Ramos (cell line): Measurements from ENCODE around the gene PRRG4.
"Not testable (repeated sequence)": the region's sequence is repeated elsewhere in the genome, so short reads cannot be mapped to it uniquely, and the experiment has no call there.

ENCODE experiments used
- in situ Hi-C: fragments of 300-500 bp; cut with MboI; formaldehyde crosslinking; loops from one replicate; pipeline ENCODE4 v1.14.3; 2022; ENCODE audit warnings: low sequenced_read_pairs; ENCODE audit not compliant: unreplicated experiment

The PRRG4 gene

DNA sequence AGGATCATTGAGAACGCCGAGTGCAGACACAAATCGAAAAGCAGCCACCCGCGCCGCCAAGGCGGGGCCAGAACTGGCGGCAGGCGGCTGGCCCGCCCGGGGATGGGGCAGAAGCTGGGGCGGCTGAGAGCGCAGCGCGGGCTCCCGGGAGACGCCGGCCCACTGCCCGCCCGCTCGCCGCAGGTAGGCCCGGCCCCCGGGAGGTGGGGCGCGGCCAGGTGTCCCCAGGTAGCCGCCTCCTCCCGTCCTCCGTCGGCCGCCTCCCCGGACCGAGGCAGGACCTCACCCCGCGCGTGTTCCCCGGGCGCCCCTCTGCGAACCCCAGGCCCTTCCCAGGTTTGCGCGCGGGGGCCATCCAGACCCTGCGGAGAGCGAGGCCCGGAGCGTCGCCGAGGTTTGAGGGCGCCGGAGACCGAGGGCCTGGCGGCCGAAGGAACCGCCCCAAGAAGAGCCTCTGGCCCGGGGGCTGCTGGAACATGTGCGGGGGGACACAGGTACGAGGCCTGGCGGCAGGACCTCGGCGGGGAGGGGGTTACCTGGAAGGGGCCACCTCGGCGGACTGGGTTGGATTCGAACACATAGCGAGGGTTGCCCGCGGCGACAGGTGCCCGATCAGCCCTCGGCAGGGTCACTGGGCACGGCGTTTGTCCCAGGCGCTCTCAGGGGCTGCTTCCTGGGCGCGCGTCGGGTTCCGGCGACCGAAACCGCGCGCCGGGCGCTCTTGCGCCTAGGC lies at the start of gene PRRG4:
Gene PRRG4, plus strand, starts transcription at position 248 of the 733 bp plus-strand sequence. CDS start 603 bp downstream, outside the sequence.
- in situ Hi-C loops = no loop called here

DNA sequence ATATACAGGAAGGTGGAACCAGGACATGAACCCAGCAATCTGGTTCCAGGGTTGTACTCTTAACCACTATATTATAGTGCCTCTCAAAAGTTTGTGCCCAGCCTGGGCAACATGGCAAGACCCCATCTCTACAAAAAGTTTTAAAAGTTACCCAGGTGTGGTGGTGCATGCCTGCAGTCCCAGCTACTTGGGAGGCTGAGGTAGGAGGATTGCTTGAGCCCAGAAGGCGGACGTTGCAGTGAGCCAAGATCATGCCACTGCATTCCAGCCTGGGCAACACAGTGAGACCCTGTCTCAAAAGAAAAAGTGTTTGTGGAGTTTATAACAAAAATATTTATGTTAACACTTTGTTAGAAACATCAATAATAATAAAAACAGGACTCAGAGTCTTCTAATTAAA lies 48.9 kb upstream of the PRRG4 start:
- in situ Hi-C loops = not testable (repeated sequence)

DNA sequence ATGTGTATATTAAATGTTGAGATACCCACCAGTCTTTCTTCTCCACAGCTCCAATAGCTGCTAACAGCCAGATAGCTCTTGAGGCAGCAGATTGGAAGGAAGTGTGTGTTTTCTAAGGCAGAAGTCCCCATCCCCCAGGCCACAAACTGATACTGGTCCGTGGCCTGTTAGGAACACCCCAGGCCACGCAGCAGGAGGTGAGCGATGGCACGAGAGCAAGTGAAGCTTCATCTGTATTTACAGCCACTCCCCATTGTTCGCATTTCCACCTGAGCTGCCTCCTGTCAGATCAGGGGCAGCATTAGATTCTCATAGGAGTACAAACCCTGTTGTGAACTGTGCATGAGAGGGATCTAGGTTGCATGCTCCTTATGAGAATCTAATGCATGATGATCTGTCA lies 48.0 kb upstream of the PRRG4 start:
- in situ Hi-C loops = no loop called here

DNA sequence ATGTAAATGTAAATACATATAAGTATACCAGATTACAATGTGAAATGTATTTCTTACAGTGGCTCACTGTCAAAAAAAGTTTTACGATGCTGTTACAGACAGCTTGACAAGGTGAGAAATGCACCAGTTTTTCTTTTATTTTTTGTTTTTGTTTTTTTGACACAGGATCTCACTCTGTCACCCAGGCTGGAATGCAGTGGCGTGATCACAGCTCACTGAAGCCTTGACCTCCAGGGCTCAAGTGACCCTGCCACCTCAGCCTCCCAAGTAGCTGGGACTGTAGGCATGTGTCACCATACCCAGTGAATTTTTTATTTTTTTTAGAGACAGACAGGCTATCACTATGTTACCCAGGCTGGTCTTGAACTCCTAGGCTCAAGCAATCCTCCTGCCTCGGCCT lies 44.5 kb upstream of the PRRG4 start:
- in situ Hi-C loops = no loop called here

DNA sequence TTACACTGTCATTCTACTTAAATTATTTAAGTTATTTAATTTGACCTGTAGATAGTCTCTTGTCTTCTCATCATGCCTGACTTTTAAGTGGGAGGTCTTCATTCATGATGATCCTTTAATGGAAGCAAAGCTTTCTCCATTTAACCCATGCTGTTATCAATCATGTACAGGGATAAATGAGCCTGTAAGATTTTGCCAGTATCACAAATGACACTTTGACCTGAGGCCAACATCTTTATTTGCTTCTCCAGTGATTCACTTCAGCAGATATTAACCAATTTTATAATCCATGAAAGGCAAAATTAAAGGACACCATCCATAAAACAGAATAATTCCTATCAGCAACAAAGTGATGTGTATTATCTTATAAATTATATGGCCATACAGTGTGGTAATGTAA lies 42.9 kb upstream of the PRRG4 start:
- in situ Hi-C loops = no loop called here

DNA sequence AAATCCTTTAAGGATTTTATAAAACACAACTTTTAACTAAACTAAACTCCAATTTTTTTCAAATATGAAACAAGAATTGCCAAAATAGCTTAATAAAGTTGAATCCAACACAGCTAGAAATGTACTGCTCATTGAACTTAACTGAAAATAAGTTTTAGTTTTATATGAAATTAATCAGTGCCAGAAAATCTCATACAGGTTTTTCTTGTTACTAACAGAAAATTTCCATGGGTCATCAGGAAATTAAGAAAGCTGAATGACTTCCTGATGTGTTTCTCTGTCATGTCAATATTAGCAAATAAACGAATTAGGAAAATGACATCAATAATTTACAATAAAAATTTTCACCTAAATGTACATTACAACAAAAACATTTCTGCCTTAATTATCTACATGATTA lies 38.8 kb upstream of the PRRG4 start:
- in situ Hi-C loops = loop anchor here (10.0 kb wide), 1 partner anchor 476 kb away; no protein-coding TSS in a partner anchor

DNA sequence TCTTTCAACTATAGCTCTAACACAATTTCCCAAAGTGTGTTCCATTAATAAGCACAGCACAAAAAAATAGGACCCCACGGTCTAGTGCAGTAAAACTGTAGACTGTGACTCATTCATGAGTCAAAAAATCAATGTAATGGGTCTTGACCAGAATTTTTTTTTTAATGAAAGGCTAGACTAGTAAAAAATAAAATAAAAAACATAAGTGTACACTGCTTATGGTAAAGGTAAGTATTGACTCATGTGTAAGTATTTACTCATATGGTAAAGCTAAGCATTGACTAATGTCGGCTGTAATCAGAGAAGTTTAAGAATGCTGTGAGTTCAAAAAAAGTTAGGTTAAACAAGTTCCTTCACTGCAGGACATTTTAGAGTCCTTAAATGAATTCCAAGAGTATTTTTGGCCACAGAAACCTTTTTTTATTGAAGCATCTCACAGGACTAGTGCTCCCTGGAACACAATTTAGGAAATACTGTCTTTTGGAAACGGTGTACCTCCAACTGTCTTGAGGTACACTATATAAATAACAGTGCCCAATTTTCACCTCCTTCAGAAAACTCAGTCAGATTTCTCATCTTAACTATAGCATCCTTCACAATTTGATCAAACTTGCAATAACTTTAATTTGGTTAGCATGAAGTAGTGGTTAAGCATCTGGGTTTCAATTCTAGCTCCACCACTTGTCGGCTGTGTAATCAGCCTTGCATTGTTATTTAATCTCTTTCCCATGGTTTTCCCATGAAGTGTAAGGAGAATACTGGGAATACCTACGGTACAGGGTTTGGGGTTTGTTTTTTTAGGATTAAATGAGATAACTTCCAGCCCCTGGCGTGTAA lies 37.4 kb upstream of the PRRG4 start:
- in situ Hi-C loops = loop anchor here (10.0 kb wide), 1 partner anchor 478 kb away; no protein-coding TSS in a partner anchor

DNA sequence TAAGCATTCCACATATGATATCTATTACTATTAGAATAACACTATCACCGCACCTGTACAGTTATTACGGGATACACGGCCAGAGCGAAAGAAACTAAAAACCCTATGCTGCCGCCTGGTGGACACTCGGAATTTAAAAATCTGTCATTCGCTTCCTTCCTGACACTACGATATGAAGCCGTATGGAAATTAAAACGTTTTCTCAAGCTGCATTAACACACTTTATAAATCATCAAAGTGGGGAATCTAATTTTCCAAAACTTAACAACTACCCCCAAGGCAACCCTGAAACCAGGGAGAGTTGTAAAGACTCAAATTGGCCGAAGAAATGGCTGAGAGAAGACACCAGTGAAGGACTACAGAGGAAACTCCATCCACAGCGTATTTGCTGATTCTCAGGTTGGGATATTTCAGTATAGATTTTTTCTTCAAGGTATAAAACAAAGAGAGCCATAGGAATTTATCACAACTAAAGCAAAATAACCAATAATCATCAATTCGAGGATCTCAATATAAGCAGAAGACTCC lies 36.7 kb upstream of the PRRG4 start:
- in situ Hi-C loops = loop anchor here (10.0 kb wide), 1 partner anchor 478 kb away; no protein-coding TSS in a partner anchor

DNA sequence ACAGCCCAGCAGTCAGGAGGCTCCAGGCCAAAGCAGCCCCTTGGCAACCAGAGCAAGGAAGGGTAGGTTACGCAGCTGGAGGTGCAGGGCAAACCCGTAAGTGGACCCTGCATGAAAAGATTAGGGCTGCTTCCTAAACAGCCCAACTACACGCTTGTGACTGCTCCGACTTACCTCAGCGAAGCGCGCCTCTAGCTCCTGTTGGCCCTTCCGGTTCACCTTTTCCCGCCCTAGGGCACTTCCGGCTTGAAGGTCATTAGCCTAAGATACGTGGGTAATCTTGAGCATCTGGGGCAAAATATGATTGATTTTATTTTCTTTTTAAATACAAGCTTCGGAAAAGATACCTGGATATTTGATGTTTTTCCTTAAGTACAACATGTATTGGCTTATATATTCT lies 35.3 kb upstream of the PRRG4 start, which contains the start of gene CCDC73:
Gene CCDC73, minus strand, starts transcription at position 224 of the 400 bp plus-strand sequence. CDS start 34,419 bp downstream, outside the sequence.
- in situ Hi-C loops = loop anchor here (10.0 kb wide), 1 partner anchor 480 kb away; no protein-coding TSS in a partner anchor

DNA sequence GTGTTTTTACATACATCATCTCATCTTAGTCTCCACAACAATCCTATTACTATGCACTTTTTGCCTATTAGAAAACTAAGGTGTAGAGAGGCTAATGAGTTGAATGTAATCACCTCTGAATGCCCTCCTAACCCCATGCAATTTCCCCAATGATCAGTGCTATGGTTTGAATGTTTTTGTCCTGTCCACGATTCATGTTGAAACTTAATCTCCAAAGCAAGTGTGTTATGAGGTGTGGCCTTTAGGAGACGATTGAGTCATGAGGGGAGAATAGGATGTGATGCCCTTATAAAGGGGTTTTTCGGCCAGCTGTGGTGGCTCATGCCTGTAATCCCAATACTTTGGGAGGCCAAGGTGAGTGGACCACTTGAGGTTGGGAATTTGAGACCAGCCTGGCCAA lies 33.3 kb upstream of the PRRG4 start:
- in situ Hi-C loops = loop anchor here (10.0 kb wide), 1 partner anchor 482 kb away; no protein-coding TSS in a partner anchor

DNA sequence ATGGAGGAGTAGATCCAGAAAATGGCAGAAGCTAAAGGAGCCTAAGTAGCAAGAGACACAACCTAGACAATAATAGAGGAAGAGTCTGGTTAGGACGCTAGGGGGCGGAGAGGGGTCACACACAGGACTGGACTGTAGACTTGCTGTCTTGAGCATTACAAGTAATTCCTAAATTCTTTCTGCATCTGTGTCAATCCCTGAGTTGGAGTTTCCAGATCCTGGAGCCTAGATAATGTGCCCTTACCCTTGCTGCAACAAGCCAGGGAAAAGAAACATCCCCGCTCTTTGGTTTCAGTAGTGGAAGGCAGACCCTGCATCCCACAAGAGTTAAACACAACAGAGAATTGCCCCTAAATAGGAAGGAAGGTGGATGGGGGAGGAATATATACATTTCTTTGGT lies 20.4 kb upstream of the PRRG4 start:
- in situ Hi-C loops = no loop called here

DNA sequence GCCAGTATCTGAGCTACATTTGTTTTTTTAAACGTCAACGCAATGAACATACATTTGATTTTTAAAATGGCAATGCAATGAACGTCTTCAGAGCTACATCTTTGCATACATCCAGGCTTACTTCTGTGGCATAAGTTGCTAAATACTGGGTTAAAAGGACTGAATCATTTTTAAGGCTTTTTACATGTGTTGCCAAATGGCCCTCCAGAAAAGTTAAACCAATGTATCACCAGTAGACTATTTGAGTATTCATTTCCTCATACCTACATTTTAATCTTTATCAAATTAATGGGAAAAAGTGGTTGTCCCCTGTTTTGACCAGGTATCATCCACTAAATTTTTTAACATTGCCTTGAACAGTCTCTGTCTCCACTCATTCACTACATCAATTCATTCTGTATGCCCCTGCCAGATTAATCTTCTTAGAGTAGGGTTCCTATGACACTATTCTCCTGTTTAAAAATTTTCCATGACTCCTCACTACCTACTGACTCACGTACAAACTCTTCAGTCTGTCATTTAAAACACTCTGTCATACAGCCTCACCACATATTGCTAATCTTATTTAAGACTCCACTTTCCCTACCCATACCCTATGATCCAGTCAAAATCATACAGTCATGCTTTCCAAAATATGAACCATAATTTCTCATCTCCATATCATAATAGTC lies 12.4 kb upstream of the PRRG4 start:
- in situ Hi-C loops = no loop called here

DNA sequence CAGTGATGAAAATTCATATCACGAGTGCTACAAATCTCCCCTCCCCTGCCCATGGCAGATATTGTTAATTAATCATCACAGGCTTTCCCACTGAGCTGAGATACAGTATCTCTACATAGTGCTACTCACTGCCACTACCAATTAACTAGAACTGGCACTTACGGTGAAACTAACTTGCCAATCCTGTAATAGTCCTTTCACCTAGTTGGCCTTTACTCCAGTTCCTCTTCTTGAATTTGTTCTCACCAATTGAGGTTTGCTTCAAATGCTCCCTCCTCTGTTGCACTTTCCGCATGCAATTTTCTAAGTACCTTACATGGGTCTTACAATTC lies 11.9 kb upstream of the PRRG4 start:
- in situ Hi-C loops = no loop called here

DNA sequence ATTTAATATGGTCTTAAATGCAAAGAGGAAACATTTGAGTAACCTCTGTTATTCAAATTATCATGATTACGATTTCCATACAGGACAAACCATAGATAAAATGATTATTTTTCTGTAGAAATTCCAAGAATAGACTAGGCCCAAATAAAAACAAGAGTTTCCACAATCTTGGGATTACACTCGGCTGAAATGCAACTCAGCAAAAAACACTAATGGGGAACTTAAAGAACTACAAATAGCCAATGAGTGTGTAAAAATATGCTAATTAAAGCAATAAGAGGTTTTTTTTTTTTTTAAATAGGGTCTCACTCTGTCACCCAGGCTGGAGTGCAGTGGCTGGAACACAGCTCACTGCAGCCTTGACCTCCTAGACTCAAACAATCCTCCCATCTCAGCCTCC lies 10.5 kb upstream of the PRRG4 start:
- in situ Hi-C loops = no loop called here

DNA sequence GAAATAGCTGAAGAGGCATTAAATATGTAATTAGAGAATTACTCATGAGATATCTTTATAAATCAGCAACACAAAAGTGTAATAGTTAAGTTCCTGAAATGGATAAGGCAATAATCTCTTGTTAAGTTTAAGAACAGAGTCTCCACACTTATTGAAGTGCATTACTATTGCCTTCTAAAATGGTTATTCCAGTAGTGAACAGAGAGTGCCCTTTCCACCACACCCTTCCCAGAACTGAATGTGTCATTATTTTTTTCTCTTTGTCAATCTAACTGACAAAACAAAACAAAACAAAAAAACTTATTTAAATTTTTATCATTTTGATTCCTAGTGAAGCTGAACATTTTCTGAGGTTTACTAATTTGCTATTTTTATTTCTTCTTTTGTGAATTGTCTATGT lies 9.2 kb upstream of the PRRG4 start:
- in situ Hi-C loops = no loop called here

DNA sequence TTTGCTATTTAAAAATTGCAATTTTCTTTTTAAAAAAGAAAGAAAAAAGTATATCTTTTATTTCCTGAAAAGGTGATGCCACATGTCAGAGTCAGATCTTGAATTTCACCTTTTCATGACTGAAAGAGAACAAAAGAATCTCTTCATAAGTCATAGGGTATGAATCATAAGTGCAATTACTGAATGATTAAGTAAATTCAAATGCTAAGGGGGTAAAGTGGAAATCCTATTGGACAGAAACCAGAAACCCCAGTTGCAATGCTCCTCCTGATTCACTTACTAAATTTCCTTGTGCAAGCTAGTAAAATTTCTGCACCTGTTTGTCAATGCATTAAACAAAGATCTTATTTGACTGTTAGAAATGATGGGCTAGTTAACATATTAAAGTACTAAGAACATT lies 8.2 kb upstream of the PRRG4 start:
- in situ Hi-C loops = no loop called here

DNA sequence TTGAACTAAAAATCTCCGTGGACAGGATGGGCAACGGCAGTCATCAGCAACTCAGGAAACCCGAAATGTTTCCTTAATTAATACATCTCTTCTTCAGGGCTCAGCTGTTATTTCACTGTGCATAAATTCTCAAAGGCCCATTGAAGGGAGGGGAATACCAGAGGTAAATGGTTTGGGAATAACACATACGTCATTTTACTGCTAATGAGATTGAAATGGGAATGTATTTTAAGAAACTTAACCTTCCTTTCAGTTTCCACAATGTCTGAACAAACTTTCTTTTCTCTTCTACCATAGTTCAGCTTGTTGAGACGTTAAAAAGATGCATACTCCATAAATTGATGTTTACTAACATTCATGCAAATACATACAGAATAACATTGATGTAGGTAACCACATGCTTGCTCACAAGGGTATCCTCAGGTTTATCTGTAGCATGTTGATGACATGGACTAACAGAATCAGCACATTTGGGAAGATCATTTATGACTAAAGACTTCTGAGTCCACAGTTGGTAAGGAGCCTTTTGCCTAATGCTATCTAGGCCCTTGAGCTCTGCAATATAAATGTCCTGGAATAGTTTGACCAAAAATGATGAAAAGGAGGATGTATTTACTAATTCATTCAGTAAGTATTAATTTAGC lies 7.7 kb upstream of the PRRG4 start:
- in situ Hi-C loops = no loop called here

DNA sequence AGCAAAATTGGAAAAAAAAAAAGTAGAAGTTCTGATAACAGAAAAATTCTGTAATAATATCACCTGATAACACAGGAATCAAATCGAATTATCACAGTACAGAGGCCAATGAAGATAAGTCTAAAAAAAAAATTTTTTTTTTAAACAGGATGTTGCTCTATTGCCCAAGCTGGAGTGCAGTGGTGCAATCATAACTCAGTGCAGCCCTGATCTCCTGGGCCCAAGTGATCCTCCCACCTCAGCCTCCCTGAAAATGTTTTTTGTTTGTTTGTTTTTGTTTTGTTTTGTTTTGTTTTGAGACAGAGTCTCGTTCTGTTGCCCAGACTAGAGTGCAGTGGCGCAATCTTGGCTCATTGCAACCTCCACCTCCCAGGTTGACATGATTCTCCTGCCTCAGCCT lies 6.1 kb upstream of the PRRG4 start:
- in situ Hi-C loops = not testable (repeated sequence)

DNA sequence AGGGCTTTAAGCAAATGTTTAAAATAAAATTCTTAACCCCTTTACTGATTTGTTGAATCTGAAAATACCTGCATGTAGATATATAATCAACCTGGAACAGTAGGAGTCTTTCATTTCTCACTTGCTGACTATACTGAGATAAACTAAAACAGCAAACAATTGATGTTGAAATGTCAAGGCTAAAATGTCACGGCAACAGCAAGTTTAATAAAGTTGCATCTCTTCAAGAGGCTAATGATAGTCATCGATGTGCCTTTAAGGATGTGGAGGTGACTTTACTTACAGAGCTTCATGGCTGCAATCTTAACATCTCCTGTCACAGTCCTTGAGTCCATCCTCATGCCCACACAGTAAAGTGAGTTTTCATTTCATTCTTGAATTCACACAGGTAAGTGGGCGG lies 3.6 kb upstream of the PRRG4 start:
- in situ Hi-C loops = no loop called here

DNA sequence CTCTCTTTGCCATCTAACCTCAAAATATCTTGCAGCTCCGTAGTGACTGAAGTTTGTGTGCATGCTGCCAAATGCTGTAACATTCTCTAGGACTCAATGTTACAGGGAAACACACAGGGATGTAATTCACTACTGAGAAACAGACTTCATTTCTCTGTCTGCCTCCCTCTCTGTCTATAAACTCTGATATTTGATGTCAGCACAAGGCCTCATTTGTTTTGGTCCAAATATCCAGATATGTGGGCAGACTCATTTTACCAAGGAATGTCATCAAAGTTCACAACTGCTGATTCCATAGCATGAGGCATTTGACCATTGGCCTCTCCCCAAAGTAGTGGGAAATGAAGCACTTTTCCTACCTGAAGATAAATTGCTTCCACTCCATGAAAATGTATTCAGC lies 2.5 kb upstream of the PRRG4 start:
- in situ Hi-C loops = no loop called here
